NT2/D1 (cell line): ENCODE measurements around the gene NACAD.
A peak's percentile ranks its signal among the peaks of the same experiment; 100 is the strongest.
"Not testable (repeated sequence)": the region's sequence is repeated elsewhere in the genome, so short reads cannot be mapped to it uniquely, and the experiment has no call there.

Source experiments
- DNase-seq: peaks from one replicate; pipeline ENCODE4 v3.0.0-alpha.2; 2011; ENCODE audit warnings: low read depth, low spot score
- H3K27me3 ChIP-seq: 2 replicates; pipeline ENCODE4 v1.6.0; 2011; ENCODE audit warnings: mild to moderate bottlenecking; ENCODE audit not compliant: insufficient read length, insufficient read depth
- H3K36me3 ChIP-seq: 2 replicates; pipeline ENCODE4 v1.6.1; 2011; ENCODE audit warnings: mild to moderate bottlenecking, low read length, mixed read lengths; ENCODE audit not compliant: insufficient read depth, insufficient read length
- H3K4me1 ChIP-seq: 2 replicates; pipeline ENCODE4 v1.5.1; 2011; ENCODE audit not compliant: insufficient read depth, insufficient read length
- H3K4me3 ChIP-seq: 2 replicates; pipeline ENCODE4 v1.5.1; 2011; ENCODE audit warnings: low read depth; ENCODE audit not compliant: insufficient read length
- H3K9ac ChIP-seq: 2 replicates; pipeline ENCODE4 v1.6.0; 2011; ENCODE audit warnings: low read depth; ENCODE audit not compliant: insufficient read length
- H3K9me3 ChIP-seq: 2 replicates; pipeline ENCODE4 v1.5.1; 2011; ENCODE audit warnings: mild to moderate bottlenecking, low read length; ENCODE audit not compliant: insufficient read depth
- SUZ12 ChIP-seq: IDR thresholded peaks from 2 replicates; pipeline ENCODE4 v1.6.1; 2011; ENCODE audit not compliant: insufficient read length, insufficient read depth; ENCODE audit errors: extremely low read depth
- YY1 ChIP-seq: IDR thresholded peaks from 2 replicates; pipeline ENCODE4 v1.6.1; 2011; ENCODE audit not compliant: insufficient read length, insufficient read depth
- ZNF274 ChIP-seq: IDR thresholded peaks from 2 replicates; pipeline ENCODE4 v1.6.1; 2011; ENCODE audit warnings: mild to moderate bottlenecking, low read depth, low read length

The NACAD gene

GRCh38 chr7:45122975-45123860 is 34.4 kb upstream of the NACAD start:
- DNase-seq: no peak
- H3K4me3 ChIP-seq: no peak overlapping the region
- peak overlapping the region; percentile 45 for H3K9ac ChIP-seq
- H3K36me3 ChIP-seq: no peaks in the 10 kb centered on the region
- no peak for TF ChIP-seq YY1
- no peak for TF ChIP-seq SUZ12
- no peak for TF ChIP-seq ZNF274
- no peaks in the 10 kb centered on the region for H3K27me3 ChIP-seq
- no peaks in the 10 kb centered on the region for H3K9me3 ChIP-seq
- H3K4me1 ChIP-seq: peaks cover 29% of the 10 kb centered on the region

GRCh38 chr7:45119550-45119949 is 30.8 kb upstream of the NACAD start:
- peaks cover 18% of the 10 kb centered on the region for H3K4me1 ChIP-seq
- TF ChIP-seq ZNF274 (no peak), YY1 (no peak), SUZ12 (no peak)
- no peak for DNase-seq
- H3K9me3 ChIP-seq: no peaks in the 10 kb centered on the region
- no peaks in the 10 kb centered on the region for H3K36me3 ChIP-seq
- no peak overlapping the region for H3K4me3 ChIP-seq
- H3K27me3 ChIP-seq: no peaks in the 10 kb centered on the region
- no peak overlapping the region for H3K9ac ChIP-seq

DNA sequence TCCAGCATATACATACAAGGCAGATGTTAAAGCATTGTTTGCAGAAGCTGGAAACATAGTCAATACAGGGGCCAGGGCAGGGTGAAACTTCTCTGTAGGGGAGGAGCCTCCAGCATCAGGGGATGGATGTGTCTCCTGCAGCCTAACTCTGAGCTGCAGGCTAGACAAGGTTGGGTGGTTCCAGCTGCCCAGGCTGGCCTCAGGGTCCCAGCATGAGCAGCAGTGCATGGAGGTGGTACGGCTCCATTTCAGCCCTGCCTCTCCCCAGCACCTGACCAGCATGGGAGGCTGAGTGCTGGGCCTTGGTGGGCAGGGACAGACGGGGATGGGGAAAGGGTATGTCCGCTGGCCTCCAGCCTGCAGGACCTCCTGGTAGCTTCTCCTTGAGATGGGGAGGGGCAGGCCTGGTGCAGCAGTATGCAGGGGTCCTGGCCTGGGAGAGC is 30.1 kb upstream of the NACAD start:
- no peaks in the 10 kb centered on the region for H3K27me3 ChIP-seq
- TF ChIP-seq ZNF274 (no peak), YY1 (no peak), SUZ12 (no peak)
- H3K9me3 ChIP-seq: no peaks in the 10 kb centered on the region
- DNase-seq: no peak
- no peak overlapping the region for H3K9ac ChIP-seq
- H3K4me3 ChIP-seq: no peak overlapping the region
- no peaks in the 10 kb centered on the region for H3K36me3 ChIP-seq
- H3K4me1 ChIP-seq: peaks cover 12% of the 10 kb centered on the region

GRCh38 chr7:45118292-45118691 is 29.5 kb upstream of the NACAD start:
- Histone ChIP-seq H3K4me1 (peaks cover 6% of the 10 kb centered on the region), H3K9ac (no peak overlapping the region), H3K4me3 (no peak overlapping the region), H3K9me3 (no peaks in the 10 kb centered on the region), H3K36me3 (no peaks in the 10 kb centered on the region), H3K27me3 (no peaks in the 10 kb centered on the region)
- DNase-seq: no peak
- TF ChIP-seq YY1: no peak
- TF ChIP-seq SUZ12: no peak
- TF ChIP-seq ZNF274: no peak

DNA sequence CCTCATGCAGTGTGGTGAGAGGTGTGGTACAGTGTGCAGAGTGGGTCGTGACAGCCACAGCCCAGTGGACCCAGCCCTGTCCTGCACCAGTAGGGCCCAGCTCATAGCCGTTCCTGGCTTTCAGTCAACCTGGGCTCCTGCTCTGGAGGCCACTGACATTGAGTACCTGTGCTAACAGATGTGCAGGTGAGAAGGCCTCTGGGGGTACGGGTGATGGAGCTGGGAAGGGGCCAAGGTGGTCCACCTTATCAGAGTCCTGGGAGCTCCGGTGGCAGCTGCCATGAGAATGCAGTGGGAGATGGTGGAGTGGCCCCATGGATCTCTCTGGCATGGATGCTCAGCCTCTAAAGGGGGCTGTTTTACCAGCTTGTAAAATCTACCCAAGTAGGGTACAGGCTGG is 28.8 kb upstream of the NACAD start:
- no peak for DNase-seq
- no peaks in the 10 kb centered on the region for H3K27me3 ChIP-seq
- no peaks in the 10 kb centered on the region for H3K9me3 ChIP-seq
- no peak overlapping the region for H3K4me3 ChIP-seq
- H3K4me1 ChIP-seq: peaks cover 2% of the 10 kb centered on the region
- H3K36me3 ChIP-seq: no peaks in the 10 kb centered on the region
- TF ChIP-seq ZNF274: no peak
- no peak for TF ChIP-seq YY1
- no peak for TF ChIP-seq SUZ12
- H3K9ac ChIP-seq: no peak overlapping the region

DNA sequence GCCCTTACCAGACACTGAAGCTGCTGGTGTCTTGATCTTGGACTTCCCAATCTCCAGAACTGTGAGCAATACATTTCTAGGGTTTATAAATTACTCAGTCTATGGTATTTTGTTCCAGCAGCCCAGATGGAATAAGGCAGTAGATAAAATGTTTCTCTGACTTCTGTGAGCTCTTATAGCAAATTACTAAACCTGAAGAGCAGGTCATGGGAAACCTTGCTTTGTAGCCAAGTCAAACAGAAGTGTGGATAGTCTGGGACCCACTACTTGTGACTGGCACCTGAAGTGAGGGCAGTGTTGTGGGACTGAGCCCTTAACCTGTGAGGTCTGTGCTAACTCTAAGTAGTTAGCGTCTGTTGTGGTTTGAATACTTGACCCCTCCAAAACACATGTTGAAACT is 27.3 kb upstream of the NACAD start:
- TF ChIP-seq ZNF274: no peak
- no peak for TF ChIP-seq YY1
- TF ChIP-seq SUZ12: no peak
- H3K9me3 ChIP-seq: no peaks in the 10 kb centered on the region
- no peak overlapping the region for H3K9ac ChIP-seq
- H3K4me3 ChIP-seq: no peak overlapping the region
- DNase-seq: no peak
- H3K27me3 ChIP-seq: no peaks in the 10 kb centered on the region
- H3K4me1 ChIP-seq: no peaks in the 10 kb centered on the region
- no peaks in the 10 kb centered on the region for H3K36me3 ChIP-seq

DNA sequence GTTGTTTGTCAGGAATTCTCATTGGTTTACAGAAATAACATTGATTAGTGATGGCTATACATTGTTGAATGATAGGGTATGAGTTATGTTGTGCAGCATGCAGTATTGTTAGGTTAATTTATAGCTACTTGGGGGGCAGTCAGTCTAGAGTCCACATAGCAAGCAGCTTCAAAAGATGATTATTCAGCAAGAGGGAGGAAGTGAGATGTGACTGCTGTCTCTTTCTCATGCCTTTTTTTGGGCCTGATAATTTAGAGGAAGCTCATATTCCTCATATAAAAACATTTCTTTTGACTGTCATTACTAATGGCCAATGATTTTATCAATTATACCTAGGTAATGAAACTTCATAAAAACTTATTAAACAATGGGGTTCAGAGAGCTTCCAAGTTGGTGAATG is 26.2 kb upstream of the NACAD start:
- no peak overlapping the region for H3K9ac ChIP-seq
- DNase-seq: no peak
- TF ChIP-seq ZNF274 (no peak), SUZ12 (no peak), YY1 (no peak)
- H3K36me3 ChIP-seq: peaks cover 6% of the 10 kb centered on the region
- no peaks in the 10 kb centered on the region for H3K27me3 ChIP-seq
- H3K9me3 ChIP-seq: no peaks in the 10 kb centered on the region
- H3K4me3 ChIP-seq: no peak overlapping the region
- H3K4me1 ChIP-seq: no peaks in the 10 kb centered on the region

DNA sequence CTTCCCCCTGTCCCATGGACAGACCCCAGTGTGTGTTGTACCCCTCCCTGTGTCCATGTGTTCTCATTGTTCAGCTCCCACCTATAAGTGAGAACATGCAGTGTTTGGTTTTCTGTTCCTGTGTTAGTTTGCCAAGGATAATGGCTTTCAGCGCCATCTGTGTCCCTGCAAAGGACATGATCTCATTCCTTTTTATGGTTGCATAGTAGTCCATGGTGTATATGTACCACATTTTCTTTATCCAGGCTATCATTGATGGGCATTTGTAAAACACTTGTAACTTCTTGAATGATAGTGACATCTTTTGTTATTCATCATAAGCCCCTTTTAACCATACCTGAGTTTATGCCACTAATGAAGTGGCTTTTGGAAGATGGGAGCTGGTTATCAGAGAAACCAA is 25.5 kb upstream of the NACAD start:
- H3K9me3 ChIP-seq, DNase-seq, H3K27me3 ChIP-seq, H3K4me1 ChIP-seq, H3K9ac ChIP-seq, H3K4me3 ChIP-seq: not testable (repeated sequence)
- H3K36me3 ChIP-seq: peaks cover 10% of the 10 kb centered on the region
